LoVo (cell line): ENCODE measurements around the gene DZANK1.
"Not testable (repeated sequence)": the region's sequence is repeated elsewhere in the genome, so short reads cannot be mapped to it uniquely, and the experiment has no call there.

Experiments
- DNase-seq: peaks from one replicate; pipeline ENCODE4 v3.0.0-alpha.2; 2016; ENCODE audit warnings: low spot score

Gene DZANK1

GRCh38 chr20:18375551-18375950 is 91.3 kb downstream of the DZANK1 start:
- not testable (repeated sequence) for DNase-seq

DNA sequence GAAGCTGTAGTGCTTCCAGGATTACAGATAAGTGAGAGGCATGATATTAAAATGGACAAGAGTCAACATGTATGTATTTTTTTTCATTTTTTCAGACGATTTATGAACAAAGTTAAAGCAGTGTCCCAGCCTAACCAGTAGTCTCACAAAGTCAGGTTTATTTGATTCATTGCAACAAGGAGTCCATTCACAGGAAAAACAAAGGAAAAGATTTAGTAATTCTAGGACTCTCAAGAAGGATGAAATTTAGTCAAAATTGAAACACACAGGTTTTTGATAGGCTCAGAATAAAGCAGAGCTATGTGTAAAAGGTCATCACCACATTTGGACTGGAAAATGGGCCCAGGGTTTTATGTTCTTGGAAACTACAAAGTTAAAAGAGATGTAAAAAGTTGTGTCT is 94.5 kb downstream of the DZANK1 start:
- no peak for DNase-seq

GRCh38 chr20:18364768-18365167 is 102.1 kb downstream of the DZANK1 start:
- no peak for DNase-seq

DNA sequence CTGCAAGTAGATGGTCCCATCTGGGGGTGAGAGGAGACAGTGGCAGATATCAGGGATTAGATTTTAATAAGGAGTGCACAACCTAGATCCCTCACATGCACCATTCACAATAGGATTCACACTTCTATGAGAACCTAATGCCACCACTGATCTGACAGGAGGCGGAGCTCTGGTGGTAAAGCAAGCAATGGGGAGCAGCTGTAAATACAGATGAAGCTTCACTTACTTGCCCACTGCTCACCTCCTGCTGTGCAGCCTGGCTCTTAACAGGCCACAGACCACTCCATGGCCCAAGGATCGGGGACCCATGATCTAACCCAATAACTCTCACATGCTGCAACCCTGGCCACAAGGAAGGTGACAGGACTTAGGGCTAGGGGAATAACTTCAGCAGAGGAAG is 103.1 kb downstream of the DZANK1 start:
- DNase-seq = no peak

- DNase-seq = no peak
Measured at GRCh38 chr20:18362916-18363315, 103.9 kb downstream of the DZANK1 start.

- DNase-seq = no peak
Measured at GRCh38 chr20:18361678-18362077, 105.2 kb downstream of the DZANK1 start.

GRCh38 chr20:18360635-18361034 is 106.2 kb downstream of the DZANK1 start:
- DNase-seq = peak; percentile 13

GRCh38 chr20:18359854-18360253 is 107.0 kb downstream of the DZANK1 start:
- DNase-seq = no peak

DNA sequence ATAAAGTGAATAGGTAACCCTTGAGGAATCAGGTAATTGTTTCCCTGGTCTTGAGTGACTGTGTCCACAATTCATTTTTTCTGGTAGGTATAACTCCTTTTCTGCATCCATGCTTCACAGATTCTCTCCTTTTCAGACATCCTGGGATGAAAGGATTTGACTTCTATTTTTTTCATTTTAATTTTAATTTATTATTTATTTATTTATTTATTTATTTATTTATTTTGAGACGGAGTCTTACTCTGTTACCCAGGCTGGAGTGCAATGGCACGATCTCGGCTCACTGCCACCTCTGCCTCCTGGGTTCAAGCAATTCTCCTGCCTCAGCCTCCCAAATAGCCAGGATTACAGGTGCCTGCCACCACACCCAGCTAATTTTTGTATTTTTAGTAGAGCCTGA is 117.1 kb downstream of the DZANK1 start:
- DNase-seq = not testable (repeated sequence)
